Lower lobe of right lung (tissue), 2 donors: ENCODE measurements around the gene APOBEC3F. TPM values are rescaled to one million over a fixed set of nuclear protein-coding genes. Genes with fewer than 3 reads are reported as not detected.
A peak's percentile ranks its signal among the peaks of the same experiment; 100 is the strongest.

Experiments
- ATAC-seq, 2 donors: fragments of 200-7000 bp; cut with Tn5 transposase; one replicate each; pipeline ENCODE4 v1.9.1; 2020 to 2022; ENCODE audit warnings: mild to moderate bottlenecking in 2 of 2, moderate library complexity in 2 of 2
- DNase-seq: peaks from one replicate; pipeline ENCODE4 v3.0.0-alpha.2; 2020
- H3K27ac ChIP-seq: fragments of 200-600 bp; one replicate; pipeline ENCODE4 v1.8.0; 2022
- H3K27me3 ChIP-seq: fragments of 200-600 bp; one replicate; pipeline ENCODE4 v1.8.0; 2022; ENCODE audit warnings: low read depth
- H3K36me3 ChIP-seq: fragments of 200-600 bp; one replicate; pipeline ENCODE4 v1.8.0; 2022; ENCODE audit warnings: mild to moderate bottlenecking
- H3K4me1 ChIP-seq: fragments of 200-600 bp; one replicate; pipeline ENCODE4 v1.8.0; 2022
- H3K4me3 ChIP-seq: fragments of 200-600 bp; one replicate; pipeline ENCODE4 v1.8.0; 2022; ENCODE audit warnings: mild to moderate bottlenecking
- H3K9me3 ChIP-seq: fragments of 200-600 bp; one replicate; pipeline ENCODE4 v1.8.0; 2022
- intact Hi-C: fragments of 100-400 bp; cut with DNase I; formaldehyde crosslinking; loops from one replicate; pipeline ENCODE4 v1.11.0; 2022
- total RNA-seq: library from RNA; stranded (reverse); fragmentation: NEBNext Ultra II Directional; extraction: Animal tissue kit (Norgen Biotek cat#: 25700); gene quantifications from one replicate; pipeline ENCODE4 v1.2.1, GENCODE V29; 2021
- TF ChIP-seq, protein P1 (sequence below): fragments of 200-600 bp; IDR thresholded peaks from one replicate; pipeline ENCODE4 v1.8.0; 2022; ENCODE audit warnings: antibody characterized with exemption, mild to moderate bottlenecking
- donor health status: DM: no; HTN: yes; CAD: no; lungs with severe emphysema.

The APOBEC3F gene
- total RNA-seq, 1 donor from 2014 or later = 9.5 TPM

DNA sequence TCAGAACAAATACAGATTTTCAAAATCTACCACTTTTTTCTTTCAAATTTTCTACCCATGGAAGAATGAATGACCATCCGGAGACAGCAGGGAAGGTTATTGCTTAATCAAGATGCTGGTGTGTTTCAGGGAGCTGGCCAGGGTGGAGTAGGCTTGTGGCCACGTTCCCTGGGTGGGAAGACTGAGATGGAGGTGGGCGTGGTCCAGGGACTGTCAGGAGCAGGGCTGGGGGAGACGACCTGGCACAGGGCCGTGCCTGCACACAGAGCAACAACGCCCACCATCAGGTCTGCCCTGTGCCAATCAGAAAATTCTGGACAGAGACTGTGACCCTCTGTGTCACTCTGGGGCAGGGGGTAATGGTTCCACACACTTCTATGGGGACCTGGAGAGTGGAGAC is 49.3 kb downstream of the APOBEC3F start:
- DNase-seq = no peak
- intact Hi-C loops = no loop called here

GRCh38 chr22:39090426-39091064 is 49.9 kb downstream of the APOBEC3F start:
- no peak overlapping the region for H3K4me3 ChIP-seq
- ATAC-seq = peak; percentile 70 to 71
- DNase-seq = peak; percentile 60
- TF ChIP-seq, protein P1, sequence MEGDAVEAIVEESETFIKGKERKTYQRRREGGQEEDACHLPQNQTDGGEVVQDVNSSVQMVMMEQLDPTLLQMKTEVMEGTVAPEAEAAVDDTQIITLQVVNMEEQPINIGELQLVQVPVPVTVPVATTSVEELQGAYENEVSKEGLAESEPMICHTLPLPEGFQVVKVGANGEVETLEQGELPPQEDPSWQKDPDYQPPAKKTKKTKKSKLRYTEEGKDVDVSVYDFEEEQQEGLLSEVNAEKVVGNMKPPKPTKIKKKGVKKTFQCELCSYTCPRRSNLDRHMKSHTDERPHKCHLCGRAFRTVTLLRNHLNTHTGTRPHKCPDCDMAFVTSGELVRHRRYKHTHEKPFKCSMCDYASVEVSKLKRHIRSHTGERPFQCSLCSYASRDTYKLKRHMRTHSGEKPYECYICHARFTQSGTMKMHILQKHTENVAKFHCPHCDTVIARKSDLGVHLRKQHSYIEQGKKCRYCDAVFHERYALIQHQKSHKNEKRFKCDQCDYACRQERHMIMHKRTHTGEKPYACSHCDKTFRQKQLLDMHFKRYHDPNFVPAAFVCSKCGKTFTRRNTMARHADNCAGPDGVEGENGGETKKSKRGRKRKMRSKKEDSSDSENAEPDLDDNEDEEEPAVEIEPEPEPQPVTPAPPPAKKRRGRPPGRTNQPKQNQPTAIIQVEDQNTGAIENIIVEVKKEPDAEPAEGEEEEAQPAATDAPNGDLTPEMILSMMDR = no peak
- no peaks in the 10 kb centered on the region for H3K9me3 ChIP-seq
- H3K36me3 ChIP-seq = no peaks in the 10 kb centered on the region
- intact Hi-C loops = no loop called here
- H3K4me1 ChIP-seq = peaks cover 9% of the 10 kb centered on the region
- H3K27me3 ChIP-seq = peaks cover 9% of the 10 kb centered on the region
- peak overlapping the region; percentile 56 for H3K27ac ChIP-seq

More for the DNA sequence above, 49.3 kb downstream of the APOBEC3F start:
- H3K4me3 ChIP-seq = no peak overlapping the region
- H3K36me3 ChIP-seq = no peaks in the 10 kb centered on the region
- peaks cover 9% of the 10 kb centered on the region for H3K27me3 ChIP-seq
- H3K9me3 ChIP-seq = no peaks in the 10 kb centered on the region
- peaks cover 9% of the 10 kb centered on the region for H3K4me1 ChIP-seq
- H3K27ac ChIP-seq = peak overlapping the region; percentile 39
- TF ChIP-seq, protein P1 = no peak
- ATAC-seq = no peak

GRCh38 chr22:39091126-39092081 is 50.7 kb downstream of the APOBEC3F start:
- H3K9me3 ChIP-seq = no peaks in the 10 kb centered on the region
- H3K36me3 ChIP-seq = no peaks in the 10 kb centered on the region
- H3K4me3 ChIP-seq = no peak overlapping the region
- TF ChIP-seq, protein P1 = no peak
- peaks cover 9% of the 10 kb centered on the region for H3K27me3 ChIP-seq
- peak overlapping the region; percentile 56 for H3K27ac ChIP-seq
- peaks cover 15% of the 10 kb centered on the region for H3K4me1 ChIP-seq
- intact Hi-C loops = no loop called here
- no peak for DNase-seq
- ATAC-seq = no peak

DNA sequence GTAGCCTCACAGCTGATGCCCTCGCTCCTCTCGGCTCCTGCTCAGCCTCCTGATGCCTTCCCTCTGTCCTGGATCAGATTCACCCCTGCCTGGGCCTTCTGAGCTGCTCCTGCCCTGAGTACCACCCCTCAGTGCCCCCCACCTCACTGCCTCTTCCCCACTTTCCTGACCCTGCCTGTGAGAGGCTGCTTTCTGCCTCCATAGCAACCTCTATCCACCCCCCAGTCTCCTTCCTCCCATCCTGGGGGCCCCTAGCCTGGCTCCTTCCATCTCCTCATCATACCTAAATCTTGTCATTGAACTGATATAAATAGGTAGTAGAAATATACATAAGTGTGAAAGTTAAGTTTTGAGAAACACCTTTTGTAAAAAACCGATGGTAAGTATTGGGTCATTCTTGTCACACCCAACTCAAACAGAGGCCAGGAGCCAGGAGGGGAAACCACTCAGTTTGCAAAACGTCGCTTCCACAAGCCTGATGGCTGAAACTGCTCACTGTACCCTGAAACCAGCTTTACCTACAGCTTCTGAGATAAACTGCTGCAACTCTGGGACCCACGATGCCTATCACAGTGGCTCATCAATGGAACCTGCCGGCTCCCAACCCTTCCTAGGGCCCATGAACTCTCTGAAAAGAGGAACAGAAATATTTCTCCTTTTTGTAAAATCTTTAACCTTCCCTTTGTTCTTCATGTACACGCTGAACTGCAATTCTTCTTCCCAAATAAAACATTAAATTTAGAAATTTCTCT is 51.6 kb downstream of the APOBEC3F start:
- Histone ChIP-seq H3K9me3 (no peaks in the 10 kb centered on the region), H3K27me3 (peaks cover 9% of the 10 kb centered on the region), H3K4me1 (peaks cover 23% of the 10 kb centered on the region), H3K27ac (peak overlapping the region; percentile 56), H3K36me3 (no peaks in the 10 kb centered on the region), H3K4me3 (no peak overlapping the region)
- TF ChIP-seq, protein P1 = no peak
- ATAC-seq = no peak
- intact Hi-C loops = no loop called here
- peak; percentile 6 for DNase-seq

DNA sequence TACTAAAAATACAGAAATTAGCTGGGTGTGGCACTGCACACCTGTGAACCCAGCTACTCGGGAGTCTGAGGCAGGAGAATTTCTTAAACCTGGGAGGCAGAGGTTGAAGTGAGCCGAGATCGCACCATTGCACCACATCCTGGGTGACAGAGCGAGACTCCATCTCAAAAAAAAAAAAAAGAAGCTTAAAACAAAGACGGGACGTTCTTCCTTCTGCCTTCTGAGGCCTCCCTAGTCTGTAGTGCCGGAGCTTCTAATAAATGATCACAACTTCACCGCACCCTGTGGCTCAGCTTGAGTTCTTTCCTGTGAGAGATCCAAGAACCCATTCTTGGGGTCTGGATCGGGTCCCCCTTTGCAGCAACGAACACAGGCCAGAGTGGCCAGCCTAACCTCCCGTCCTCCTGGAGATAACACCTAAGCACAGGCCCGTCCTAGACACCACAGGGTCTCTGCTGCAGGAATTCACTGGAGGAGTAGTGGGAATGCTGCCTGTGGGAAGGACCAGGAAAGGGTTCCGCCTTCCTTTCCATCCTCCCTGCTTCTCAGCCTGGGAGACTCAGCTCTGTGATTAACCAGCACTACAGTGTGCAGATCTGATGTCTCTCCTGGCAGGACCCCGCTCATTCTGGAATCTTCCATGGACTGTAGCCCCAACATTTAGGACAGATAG is 54.2 kb downstream of the APOBEC3F start:
- no peak overlapping the region for H3K4me3 ChIP-seq
- peak overlapping the region; percentile 11 for H3K27ac ChIP-seq
- H3K36me3 ChIP-seq = no peaks in the 10 kb centered on the region
- H3K4me1 ChIP-seq = peaks cover 28% of the 10 kb centered on the region
- H3K27me3 ChIP-seq = peaks cover 9% of the 10 kb centered on the region
- intact Hi-C loops = no loop called here
- H3K9me3 ChIP-seq = no peaks in the 10 kb centered on the region
- TF ChIP-seq, protein P1 = no peak
- DNase-seq (no peak), ATAC-seq (no peak)
